ENCODE data around the gene USP54.

The USP54 gene

GRCh38 chr10:73456187-73456890, 134.8 kb downstream of the USP54 start:
- no peak for DNase-seq

GRCh38 chr10:73449113-73449512, 142.0 kb downstream of the USP54 start:
- no peak for DNase-seq

GRCh38 chr10:73448384-73448783, 142.8 kb downstream of the USP54 start:
- no peak for DNase-seq

All from NCI-H526 treated with DMSO at 0.1 percent for 48 hours (cell line).